ACC112 (cell line): ENCODE data around the gene CALML5.
"Not testable (repeated sequence)": the region's sequence is repeated elsewhere in the genome, so short reads cannot be mapped to it uniquely, and the experiment has no call there.

Experiments
- H2AFZ ChIP-seq: fragments of 200-600 bp; sonication (generic); one replicate; pipeline ENCODE4 v1.6.0; 2017; ENCODE audit warnings: antibody characterized with exemption, low read length; ENCODE audit not compliant: unreplicated experiment
- H3K27ac ChIP-seq: fragments of 200-600 bp; sonication (generic); 2 replicates; pipeline ENCODE4 v1.5.1; 2014; ENCODE audit warnings: low read depth, mild to moderate bottlenecking, antibody characterized with exemption, low read length, moderate library complexity
- H3K27me3 ChIP-seq: fragments of 200-600 bp; sonication (generic); 2 replicates; pipeline ENCODE4 v1.6.1; 2014; ENCODE audit warnings: mild to moderate bottlenecking, antibody characterized with exemption, low read length, moderate library complexity, mixed read lengths; ENCODE audit not compliant: insufficient read depth
- H3K36me3 ChIP-seq: fragments of 200-600 bp; sonication (generic); 2 replicates; pipeline ENCODE4 v1.6.1; 2016; ENCODE audit warnings: mild to moderate bottlenecking, antibody characterized with exemption, low read length, moderate library complexity, mixed read lengths; ENCODE audit not compliant: insufficient read depth
- H3K4me1 ChIP-seq: fragments of 200-600 bp; sonication (generic); one replicate; pipeline ENCODE4 v1.6.1; 2016; ENCODE audit warnings: low read length, mixed read lengths; ENCODE audit not compliant: insufficient read depth, unreplicated experiment, control insufficient read depth
- H3K4me3 ChIP-seq: fragments of 200-600 bp; sonication (generic); 2 replicates; pipeline ENCODE4 v1.5.1; 2014; ENCODE audit warnings: mild to moderate bottlenecking, low read depth, low read length
- H3K79me2 ChIP-seq: fragments of 200-600 bp; sonication (generic); one replicate; pipeline ENCODE4 v1.6.0; 2016; ENCODE audit warnings: low read length; ENCODE audit not compliant: control insufficient read depth, unreplicated experiment, insufficient read depth

The CALML5 gene

GRCh38 chr10:5480162-5480941, 19.0 kb downstream of the CALML5 start:
- no peak overlapping the region for H2AFZ ChIP-seq
- no peaks in the 10 kb centered on the region for H3K36me3 ChIP-seq
- H3K4me3 ChIP-seq = no peak overlapping the region
- H3K79me2 ChIP-seq = no peaks in the 10 kb centered on the region
- no peak overlapping the region for H3K27ac ChIP-seq
- H3K27me3 ChIP-seq = peaks cover 7% of the 10 kb centered on the region; the same call in 1 of the 2 replicates
- no peaks in the 10 kb centered on the region for H3K4me1 ChIP-seq

DNA sequence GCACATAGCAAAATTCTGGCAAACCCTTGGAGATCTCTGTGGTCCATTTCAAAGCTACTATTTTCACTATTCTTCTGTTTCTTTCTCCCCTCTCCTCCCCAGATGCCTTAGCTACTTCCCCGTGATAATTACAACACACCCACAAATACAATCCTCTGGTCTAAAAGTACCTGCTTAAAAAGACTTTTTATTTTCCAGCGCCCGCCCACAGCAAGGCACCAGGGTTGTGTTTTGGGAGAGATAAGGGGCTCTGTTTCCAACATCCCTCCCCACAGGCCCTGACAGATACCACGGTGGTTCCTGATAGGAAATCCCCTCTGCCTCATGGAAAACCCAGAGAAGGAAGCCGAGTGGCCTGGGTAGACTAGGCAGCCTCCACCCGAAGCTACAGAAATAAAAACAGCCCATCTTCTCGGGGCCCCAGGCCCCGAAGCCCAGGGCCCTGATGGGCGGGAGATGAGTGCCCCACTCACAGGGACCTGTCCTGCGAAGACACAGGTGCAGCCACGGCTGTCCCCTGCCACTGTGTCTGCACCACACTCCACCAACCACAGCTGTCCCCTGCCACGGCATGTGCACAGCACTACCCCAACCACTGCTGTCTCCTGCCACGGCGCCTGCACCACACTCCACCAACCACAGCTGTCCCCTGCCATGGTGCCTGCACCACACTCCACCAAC, 19.7 kb downstream of the CALML5 start:
- no peak overlapping the region for H2AFZ ChIP-seq
- no peak overlapping the region for H3K27ac ChIP-seq
- H3K36me3 ChIP-seq = no peaks in the 10 kb centered on the region
- H3K4me3 ChIP-seq = no peak overlapping the region
- H3K4me1 ChIP-seq = no peaks in the 10 kb centered on the region
- no peaks in the 10 kb centered on the region for H3K79me2 ChIP-seq
- peaks cover 7% of the 10 kb centered on the region; the same call in 1 of the 2 replicates for H3K27me3 ChIP-seq

DNA sequence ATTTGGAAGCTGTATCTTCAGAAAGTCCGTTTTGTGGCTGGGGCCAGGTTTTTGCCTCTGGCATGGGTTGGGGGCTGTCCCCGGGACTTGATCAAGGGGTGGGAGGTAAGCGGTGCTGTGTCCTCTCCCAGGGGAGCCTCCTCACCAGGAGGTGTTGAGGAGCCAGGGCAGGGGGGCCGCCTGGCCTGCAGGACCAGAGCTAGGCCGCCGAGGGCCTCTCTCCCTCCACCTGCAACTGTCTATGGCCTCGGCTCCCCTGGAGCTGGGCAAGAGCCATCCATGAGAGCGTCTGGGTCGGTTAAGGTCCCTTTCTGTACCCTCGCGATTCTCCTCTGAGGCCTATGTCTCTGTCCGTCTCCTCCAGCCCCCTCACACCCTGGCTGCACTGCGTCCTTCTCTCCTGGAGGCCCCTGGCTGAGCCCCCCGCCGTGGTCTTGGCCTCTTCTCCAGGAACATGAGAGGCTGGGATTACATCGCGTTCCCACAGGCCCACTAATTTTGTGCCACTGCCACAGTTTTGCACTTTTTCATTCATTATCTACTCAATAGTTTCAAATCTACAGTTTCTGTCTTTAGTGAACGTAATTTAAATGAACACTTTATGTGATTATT, 20.6 kb downstream of the CALML5 start:
- H3K27ac ChIP-seq = no peak overlapping the region
- no peaks in the 10 kb centered on the region for H3K79me2 ChIP-seq
- no peak overlapping the region for H3K4me3 ChIP-seq
- H2AFZ ChIP-seq = no peak overlapping the region
- H3K36me3 ChIP-seq = no peaks in the 10 kb centered on the region
- H3K27me3 ChIP-seq = no peaks in the 10 kb centered on the region
- no peaks in the 10 kb centered on the region for H3K4me1 ChIP-seq

- H3K27ac ChIP-seq = no peak overlapping the region
- no peak overlapping the region for H3K4me3 ChIP-seq
- no peak overlapping the region for H2AFZ ChIP-seq
- H3K79me2 ChIP-seq = no peaks in the 10 kb centered on the region
- H3K27me3 ChIP-seq = no peaks in the 10 kb centered on the region
- H3K4me1 ChIP-seq = no peaks in the 10 kb centered on the region
- no peaks in the 10 kb centered on the region for H3K36me3 ChIP-seq
Measured at GRCh38 chr10:5477948-5478693, 21.2 kb downstream of the CALML5 start.

GRCh38 chr10:5476918-5477525, 22.3 kb downstream of the CALML5 start:
- no peak overlapping the region for H2AFZ ChIP-seq

DNA sequence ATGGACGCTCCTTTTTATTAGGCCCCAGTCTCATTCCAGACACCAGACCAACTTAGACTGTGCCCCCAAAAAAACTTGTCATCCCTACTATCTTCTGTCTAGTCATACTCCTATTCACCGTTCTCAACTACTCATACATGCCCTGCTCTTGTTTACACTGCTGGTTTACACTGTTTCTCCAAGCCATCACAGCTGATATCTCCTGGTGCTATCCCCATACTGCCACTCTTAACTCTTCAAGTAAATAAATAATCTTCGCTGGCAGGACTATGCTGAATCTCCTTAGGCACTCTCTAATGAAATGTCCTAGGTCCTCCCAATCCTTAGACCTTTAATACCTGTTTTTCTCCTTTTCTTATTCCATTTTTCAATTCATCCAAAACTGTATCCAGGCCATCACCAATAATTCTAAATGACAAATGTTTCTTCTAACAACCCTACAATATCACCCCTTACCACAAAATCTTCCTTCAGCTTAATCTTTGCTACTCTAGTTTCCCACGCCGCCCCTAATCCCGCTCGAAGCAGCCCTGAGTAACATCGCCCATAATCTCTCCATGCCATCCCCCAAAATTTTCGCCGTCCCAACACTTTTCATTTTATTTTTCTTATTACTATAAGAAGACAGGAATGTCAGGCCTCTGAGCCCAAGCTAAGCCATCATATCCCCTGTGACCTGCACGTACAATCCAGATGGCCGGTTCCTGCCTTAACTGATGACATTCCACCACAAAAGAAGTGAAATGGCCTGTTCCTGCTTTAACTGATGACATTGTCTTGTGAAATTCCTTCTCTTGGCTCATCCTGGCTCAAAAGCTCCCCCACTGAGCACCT, 23.2 kb downstream of the CALML5 start:
- not testable (repeated sequence) for H2AFZ ChIP-seq, H3K4me3 ChIP-seq, H3K27me3 ChIP-seq, H3K36me3 ChIP-seq, H3K4me1 ChIP-seq, H3K79me2 ChIP-seq, H3K27ac ChIP-seq

More at GRCh38 chr10:5476918-5477525, 22.3 kb downstream of the CALML5 start:
- no peak overlapping the region for H3K4me3 ChIP-seq
- no peaks in the 10 kb centered on the region for H3K36me3 ChIP-seq
- H3K27me3 ChIP-seq = no peaks in the 10 kb centered on the region
- no peaks in the 10 kb centered on the region for H3K79me2 ChIP-seq
- no peak overlapping the region for H3K27ac ChIP-seq
- no peaks in the 10 kb centered on the region for H3K4me1 ChIP-seq

GRCh38 chr10:5475088-5475487, 24.3 kb downstream of the CALML5 start:
- not testable (repeated sequence) for H3K4me3 ChIP-seq, H3K36me3 ChIP-seq, H3K27ac ChIP-seq, H3K27me3 ChIP-seq, H3K79me2 ChIP-seq, H3K4me1 ChIP-seq, H2AFZ ChIP-seq

GRCh38 chr10:5474642-5475041, 24.7 kb downstream of the CALML5 start:
- H3K27me3 ChIP-seq, H3K36me3 ChIP-seq, H2AFZ ChIP-seq, H3K4me1 ChIP-seq, H3K4me3 ChIP-seq, H3K27ac ChIP-seq, H3K79me2 ChIP-seq: not testable (repeated sequence)

- no peaks in the 10 kb centered on the region for H3K36me3 ChIP-seq
- H3K4me1 ChIP-seq = no peaks in the 10 kb centered on the region
- no peaks in the 10 kb centered on the region for H3K27me3 ChIP-seq
- H3K79me2 ChIP-seq = no peaks in the 10 kb centered on the region
- no peak overlapping the region for H3K27ac ChIP-seq
- no peak overlapping the region for H2AFZ ChIP-seq
- H3K4me3 ChIP-seq = no peak overlapping the region
Measured at GRCh38 chr10:5470062-5470751, 29.2 kb downstream of the CALML5 start.
